ENCODE results near the gene FAM240A. TPM values are rescaled to one million over a fixed set of nuclear protein-coding genes. Genes with fewer than 3 reads are reported as not detected.
A peak's percentile ranks its signal among the peaks of the same experiment; 100 is the strongest.

Gene FAM240A
- total RNA-seq, 3 donors from 2014 or later (not counting 1 experiment from before 2014, with no cell fraction given) = not detected

- no peak overlapping the region for H3K27ac Mint-ChIP-seq
- H3K36me3 Mint-ChIP-seq = no peaks in the 10 kb centered on the region
- H3K36me3 ChIP-seq (ENCODE audit: control insufficient read depth, insufficient read depth, low read length) = no peaks in the 10 kb centered on the region
- H3K27me3 Mint-ChIP-seq (ENCODE audit: low read depth in 2 of 2) = no peaks in the 10 kb centered on the region
- TF ChIP-seq CTCF (IDR thresholded peaks at IDR 0.05) = no peak
- no peak overlapping the region for H3K4me3 ChIP-seq (ENCODE audit: low read length)
- DNase-seq = no peak
- H3K4me1 Mint-ChIP-seq = no peaks in the 10 kb centered on the region
- H3K27ac ChIP-seq (ENCODE audit: low read length) = no peak overlapping the region
- intact Hi-C loops (cut with micrococcal nuclease) = no loop called here
- H3K27me3 ChIP-seq (ENCODE audit: control insufficient read depth, insufficient read depth, low read length) = no peaks in the 10 kb centered on the region
- H3K4me1 ChIP-seq (ENCODE audit: control insufficient read depth, insufficient read depth, low read length) = no peaks in the 10 kb centered on the region
- WGBS (ENCODE audit: insufficient coverage) = 84% methylated on average over 9 of the region's 9 CpGs
- H3K9me3 ChIP-seq (ENCODE audit: control insufficient read depth, insufficient read depth, low read length) = no peaks in the 10 kb centered on the region
- H3K4me3 Mint-ChIP-seq = no peak overlapping the region
- no peak for ATAC-seq
- H3K9me3 Mint-ChIP-seq = no peaks in the 10 kb centered on the region
Measured at GRCh38 chr3:46665763-46666452, 53.6 kb downstream of the FAM240A start.

GRCh38 chr3:46666453-46666845 is 54.1 kb downstream of the FAM240A start:
- H3K27ac Mint-ChIP-seq = peak overlapping the region in 1 of 2 donors; percentile 4
- no peaks in the 10 kb centered on the region for H3K36me3 ChIP-seq (ENCODE audit: control insufficient read depth, insufficient read depth, low read length)
- H3K27ac ChIP-seq (ENCODE audit: low read length) = no peak overlapping the region
- no peaks in the 10 kb centered on the region for H3K27me3 ChIP-seq (ENCODE audit: control insufficient read depth, insufficient read depth, low read length)
- H3K4me1 ChIP-seq (ENCODE audit: control insufficient read depth, insufficient read depth, low read length) = no peaks in the 10 kb centered on the region
- H3K4me3 ChIP-seq (ENCODE audit: low read length) = no peak overlapping the region
- H3K36me3 Mint-ChIP-seq = no peaks in the 10 kb centered on the region
- 86% methylated on average over 7 of the region's 7 CpGs for WGBS (ENCODE audit: insufficient coverage)
- H3K4me1 Mint-ChIP-seq = no peaks in the 10 kb centered on the region
- no peaks in the 10 kb centered on the region for H3K9me3 ChIP-seq (ENCODE audit: control insufficient read depth, insufficient read depth, low read length)
- DNase-seq (no peak), ATAC-seq (no peak)
- H3K27me3 Mint-ChIP-seq (ENCODE audit: low read depth in 2 of 2) = no peaks in the 10 kb centered on the region
- no peak overlapping the region for H3K4me3 Mint-ChIP-seq
- no peak for TF ChIP-seq CTCF (IDR thresholded peaks at IDR 0.05)
- no peaks in the 10 kb centered on the region for H3K9me3 Mint-ChIP-seq
- intact Hi-C loops (cut with micrococcal nuclease) = no loop called here

GRCh38 chr3:46667061-46667621 is 54.8 kb downstream of the FAM240A start:
- no peaks in the 10 kb centered on the region for H3K4me1 ChIP-seq (ENCODE audit: control insufficient read depth, insufficient read depth, low read length)
- H3K36me3 Mint-ChIP-seq = no peaks in the 10 kb centered on the region
- no peaks in the 10 kb centered on the region for H3K36me3 ChIP-seq (ENCODE audit: control insufficient read depth, insufficient read depth, low read length)
- H3K4me3 ChIP-seq (ENCODE audit: low read length) = no peak overlapping the region
- H3K27me3 ChIP-seq (ENCODE audit: control insufficient read depth, insufficient read depth, low read length) = no peaks in the 10 kb centered on the region
- no peak for TF ChIP-seq CTCF (IDR thresholded peaks at IDR 0.05)
- H3K4me3 Mint-ChIP-seq = no peak overlapping the region
- H3K27ac Mint-ChIP-seq = peak overlapping the region in 1 of 2 donors; percentile 4
- intact Hi-C loops (cut with micrococcal nuclease) = no loop called here
- DNase-seq (peak in 1 of 2 donors; percentile 14), ATAC-seq (no peak)
- H3K27ac ChIP-seq (ENCODE audit: low read length) = no peak overlapping the region
- H3K9me3 Mint-ChIP-seq = no peaks in the 10 kb centered on the region
- no peaks in the 10 kb centered on the region for H3K4me1 Mint-ChIP-seq
- no peaks in the 10 kb centered on the region for H3K27me3 Mint-ChIP-seq (ENCODE audit: low read depth in 2 of 2)
- no peaks in the 10 kb centered on the region for H3K9me3 ChIP-seq (ENCODE audit: control insufficient read depth, insufficient read depth, low read length)
- 77% methylated on average over 8 of the region's 8 CpGs for WGBS (ENCODE audit: insufficient coverage)

GRCh38 chr3:46667657-46668056 is 55.3 kb downstream of the FAM240A start:
- H3K4me3 Mint-ChIP-seq = no peak overlapping the region
- no peak for DNase-seq

More at GRCh38 chr3:46667657-46668056, 55.3 kb downstream of the FAM240A start:
- ATAC-seq = no peak
- no peak overlapping the region for H3K4me3 ChIP-seq (ENCODE audit: low read length)
- no peaks in the 10 kb centered on the region for H3K36me3 Mint-ChIP-seq
- no peaks in the 10 kb centered on the region for H3K9me3 Mint-ChIP-seq
- 89% methylated on average over 9 of the region's 9 CpGs for WGBS (ENCODE audit: insufficient coverage)
- H3K4me1 Mint-ChIP-seq = no peaks in the 10 kb centered on the region
- H3K4me1 ChIP-seq (ENCODE audit: control insufficient read depth, insufficient read depth, low read length) = no peaks in the 10 kb centered on the region
- intact Hi-C loops (cut with micrococcal nuclease) = no loop called here
- no peaks in the 10 kb centered on the region for H3K27me3 ChIP-seq (ENCODE audit: control insufficient read depth, insufficient read depth, low read length)
- H3K9me3 ChIP-seq (ENCODE audit: control insufficient read depth, insufficient read depth, low read length) = no peaks in the 10 kb centered on the region
- no peaks in the 10 kb centered on the region for H3K27me3 Mint-ChIP-seq (ENCODE audit: low read depth in 2 of 2)
- H3K27ac Mint-ChIP-seq = no peak overlapping the region
- no peaks in the 10 kb centered on the region for H3K36me3 ChIP-seq (ENCODE audit: control insufficient read depth, insufficient read depth, low read length)
- TF ChIP-seq CTCF (IDR thresholded peaks at IDR 0.05) = no peak
- no peak overlapping the region for H3K27ac ChIP-seq (ENCODE audit: low read length)

All from natural killer cell (primary cell).